Neuronal stem cell (in vitro differentiated cells): ENCODE measurements around the gene FIGNL1.

Experiments used
- DNase-seq: peaks from one replicate; pipeline ENCODE4 v3.0.0-alpha.2; 2013; ENCODE audit warnings: low spot score
- H2AFZ ChIP-seq: one replicate; pipeline ENCODE4 v1.6.1; 2013; ENCODE audit warnings: mild to moderate bottlenecking, low read length, inconsistent platforms
- H2AK5ac ChIP-seq: 2 replicates; pipeline ENCODE4 v1.6.1; 2013; ENCODE audit warnings: low read depth, mild to moderate bottlenecking, inconsistent platforms, low read length, moderate library complexity, mixed read lengths
- H2BK120ac ChIP-seq: 2 replicates; pipeline ENCODE4 v1.6.1; 2013; ENCODE audit warnings: low read depth, mild to moderate bottlenecking, inconsistent platforms, low read length, moderate library complexity, mixed read lengths
- H2BK12ac ChIP-seq: one replicate; pipeline ENCODE4 v1.6.1; 2013; ENCODE audit warnings: low read length, inconsistent platforms
- H2BK15ac ChIP-seq: 2 replicates; pipeline ENCODE4 v1.6.1; 2013; ENCODE audit warnings: mild to moderate bottlenecking, low read length, inconsistent platforms, mixed read lengths
- H2BK5ac ChIP-seq: one replicate; pipeline ENCODE4 v1.6.1; 2013; ENCODE audit warnings: inconsistent platforms, mild to moderate bottlenecking, low read length, moderate library complexity
- H3K14ac ChIP-seq: one replicate; pipeline ENCODE4 v1.6.1; 2013; ENCODE audit warnings: low read length, inconsistent platforms
- H3K18ac ChIP-seq: 2 replicates; pipeline ENCODE4 v1.6.1; 2013; ENCODE audit warnings: low read length, inconsistent platforms
- H3K23ac ChIP-seq: 2 replicates; pipeline ENCODE4 v1.6.1; 2013; ENCODE audit warnings: low read depth, mild to moderate bottlenecking, mixed read lengths, low read length, inconsistent platforms; ENCODE audit not compliant: poor library complexity
- H3K27ac ChIP-seq: replicated peaks from 3 replicates; pipeline ENCODE4 v1.5.1; 2013; ENCODE audit warnings: low read length, inconsistent platforms
- H3K27me3 ChIP-seq, 3 experiments: 2 replicates each; pipeline ENCODE4 v1.6.1; 2013; ENCODE audit warnings: low read length in 3 of 3, mild to moderate bottlenecking in 2 of 3, inconsistent platforms in 1 of 3, low read depth in 1 of 3, mixed read lengths in 1 of 3, moderate library complexity in 1 of 3; ENCODE audit not compliant: control insufficient read depth in 3 of 3, insufficient read depth in 3 of 3
- H3K36me3 ChIP-seq, 2 donors: replicated peaks in 1 of 2; 2 replicates each; pipeline ENCODE4 v1.6.1; 2013; ENCODE audit warnings: low read length in 2 of 2; ENCODE audit not compliant: control insufficient read depth in 2 of 2, insufficient read depth in 2 of 2
- H3K4ac ChIP-seq: 2 replicates; pipeline ENCODE4 v1.6.1; 2013; ENCODE audit warnings: inconsistent platforms, mild to moderate bottlenecking, low read length, moderate library complexity
- H3K4me1 ChIP-seq, 2 donors: 1 replicate in 1 of 2; 2 replicates in 1 of 2; pipeline ENCODE4 v1.6.1; 2013; ENCODE audit warnings: low read length in 2 of 2, low read depth in 1 of 2; ENCODE audit not compliant: control insufficient read depth in 2 of 2, insufficient read depth in 1 of 2
- H3K4me2 ChIP-seq: one replicate; pipeline ENCODE4 v1.6.1; 2013; ENCODE audit warnings: mild to moderate bottlenecking, low read length, inconsistent platforms; ENCODE audit not compliant: insufficient read depth, poor library complexity, severe bottlenecking
- H3K4me3 ChIP-seq, 2 donors: 2 replicates each; pipeline ENCODE4 v1.5.1; 2013; ENCODE audit warnings: low read length in 2 of 2, mild to moderate bottlenecking in 2 of 2, inconsistent platforms in 1 of 2, moderate library complexity in 1 of 2
- H3K79me1 ChIP-seq: one replicate; pipeline ENCODE4 v1.6.1; 2013; ENCODE audit warnings: low read depth, mild to moderate bottlenecking, inconsistent platforms, low read length, moderate library complexity
- H3K9ac ChIP-seq: one replicate; pipeline ENCODE4 v1.6.1; 2013; ENCODE audit warnings: mild to moderate bottlenecking, low read depth, low read length, inconsistent platforms; ENCODE audit not compliant: poor library complexity
- H3K9me3 ChIP-seq, 2 donors: replicated peaks in 1 of 2; 2 replicates each; pipeline versions ENCODE3 to v1.6.1; 2013; ENCODE audit warnings: low read length in 2 of 2, mild to moderate bottlenecking in 2 of 2, inconsistent platforms in 1 of 2, low read depth in 1 of 2, mixed read lengths in 1 of 2, moderate library complexity in 1 of 2; ENCODE audit not compliant: control insufficient read depth in 2 of 2, insufficient read depth in 1 of 2
- H4K8ac ChIP-seq: one replicate; pipeline ENCODE4 v1.6.1; 2013; ENCODE audit warnings: low read depth, mild to moderate bottlenecking, inconsistent platforms, low read length, moderate library complexity
- H4K91ac ChIP-seq: one replicate; pipeline ENCODE4 v1.6.1; 2013; ENCODE audit warnings: low read length, low read depth, mild to moderate bottlenecking, inconsistent platforms; ENCODE audit not compliant: poor library complexity
- WGBS, 2 donors: extraction: QIAGEN DNeasy Blood & Tissue Kit; methylation state at CpG; one replicate each; pipeline ENCODE4 v1.1.7; 2013; ENCODE audit warnings: missing lambda C conversion rate in 2 of 2, mixed read lengths in 1 of 2; ENCODE audit not compliant: insufficient read length in 2 of 2, insufficient replicate concordance in 1 of 2; ENCODE audit errors: extremely low coverage in 2 of 2; 5-methylcytosine and 5-hydroxymethylcytosine counted together

The FIGNL1 gene

DNA sequence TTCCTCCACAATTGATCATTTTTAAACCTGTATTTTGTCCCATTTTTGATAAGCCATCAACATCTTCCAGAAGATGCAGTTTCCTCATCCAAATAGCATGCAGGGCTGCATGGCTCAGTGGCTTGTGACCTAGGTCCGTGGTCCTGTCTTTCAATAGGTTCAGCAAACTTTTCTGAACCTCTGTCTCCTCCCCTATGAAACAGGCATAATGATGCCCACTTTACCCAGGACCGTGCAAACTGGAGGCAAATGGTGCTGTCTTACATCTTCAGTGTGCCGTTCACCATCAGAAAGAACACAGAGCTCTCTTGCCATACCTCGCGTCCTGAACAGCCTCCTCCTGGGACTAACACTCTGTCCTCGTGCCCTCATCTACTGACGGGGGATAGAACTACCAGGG, 22.3 kb upstream of the FIGNL1 start:
- H3K18ac ChIP-seq: no peak overlapping the region
- no peak overlapping the region for H2AK5ac ChIP-seq
- H3K9ac ChIP-seq: no peak overlapping the region
- H3K79me1 ChIP-seq: no peaks in the 10 kb centered on the region
- no peak overlapping the region for H3K4me3 ChIP-seq
- H3K27ac ChIP-seq: no peak overlapping the region
- peaks cover 0 to 1% of the 10 kb centered on the region in 2 donors for H3K4me1 ChIP-seq
- H3K36me3 ChIP-seq: no peaks in the 10 kb centered on the region
- no peak overlapping the region for H3K14ac ChIP-seq
- no peak overlapping the region for H2BK15ac ChIP-seq
- H3K27me3 ChIP-seq: peaks cover 0 to 6% (median 2%) of the 10 kb centered on the region in 3 experiments
- no peak overlapping the region for H2AFZ ChIP-seq
- no peak overlapping the region for H2BK12ac ChIP-seq
- no peak overlapping the region for H4K91ac ChIP-seq
- H3K23ac ChIP-seq: no peak overlapping the region
- no peak overlapping the region for H3K4ac ChIP-seq
- H2BK120ac ChIP-seq: no peak overlapping the region
- H2BK5ac ChIP-seq: no peak overlapping the region
- no peak overlapping the region for H3K4me2 ChIP-seq
- H4K8ac ChIP-seq: no peak overlapping the region
- no peaks in the 10 kb centered on the region for H3K9me3 ChIP-seq
- WGBS, 2 donors: no CpG with 5 or more reads among the region's 7 CpGs
- DNase-seq: no peak

DNA sequence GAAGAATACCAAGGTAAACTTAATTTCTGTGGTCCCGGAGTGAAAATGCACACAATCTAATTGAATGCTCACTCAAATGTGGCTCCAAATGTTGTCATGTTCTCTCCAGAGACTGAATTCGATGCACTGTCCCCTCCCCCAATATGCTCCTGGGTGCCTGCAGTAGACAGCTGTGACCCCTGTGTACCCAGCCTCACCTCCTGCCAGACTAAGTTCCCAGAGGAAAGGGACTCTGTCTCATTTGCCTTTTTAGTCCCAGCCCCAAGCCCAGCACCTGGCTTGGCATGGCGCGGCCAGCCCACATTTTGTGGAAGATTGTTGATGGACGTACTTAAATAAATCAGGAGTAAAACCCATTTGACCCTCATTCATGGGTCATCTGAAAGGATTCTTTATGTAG, 21.8 kb upstream of the FIGNL1 start:
- Histone ChIP-seq H3K36me3 (no peaks in the 10 kb centered on the region), H3K4me1 (peaks cover 0 to 1% of the 10 kb centered on the region in 2 donors), H3K23ac (no peak overlapping the region), H2BK12ac (no peak overlapping the region), H2AK5ac (no peak overlapping the region), H3K27ac (no peak overlapping the region), H3K27me3 (peaks cover 0 to 6% (median 6%) of the 10 kb centered on the region in 3 experiments), H2BK120ac (no peak overlapping the region), H3K4me2 (no peak overlapping the region), H3K4ac (no peak overlapping the region), H3K79me1 (no peaks in the 10 kb centered on the region), H3K9ac (no peak overlapping the region), H2AFZ (no peak overlapping the region), H3K4me3 (no peak overlapping the region), H3K18ac (no peak overlapping the region), H4K8ac (no peak overlapping the region), H3K14ac (no peak overlapping the region), H3K9me3 (no peaks in the 10 kb centered on the region), H2BK15ac (no peak overlapping the region), H2BK5ac (no peak overlapping the region), H4K91ac (no peak overlapping the region)
- DNase-seq: no peak
- no CpG with 5 or more reads among the region's 5 CpGs for WGBS, 2 donors

DNA sequence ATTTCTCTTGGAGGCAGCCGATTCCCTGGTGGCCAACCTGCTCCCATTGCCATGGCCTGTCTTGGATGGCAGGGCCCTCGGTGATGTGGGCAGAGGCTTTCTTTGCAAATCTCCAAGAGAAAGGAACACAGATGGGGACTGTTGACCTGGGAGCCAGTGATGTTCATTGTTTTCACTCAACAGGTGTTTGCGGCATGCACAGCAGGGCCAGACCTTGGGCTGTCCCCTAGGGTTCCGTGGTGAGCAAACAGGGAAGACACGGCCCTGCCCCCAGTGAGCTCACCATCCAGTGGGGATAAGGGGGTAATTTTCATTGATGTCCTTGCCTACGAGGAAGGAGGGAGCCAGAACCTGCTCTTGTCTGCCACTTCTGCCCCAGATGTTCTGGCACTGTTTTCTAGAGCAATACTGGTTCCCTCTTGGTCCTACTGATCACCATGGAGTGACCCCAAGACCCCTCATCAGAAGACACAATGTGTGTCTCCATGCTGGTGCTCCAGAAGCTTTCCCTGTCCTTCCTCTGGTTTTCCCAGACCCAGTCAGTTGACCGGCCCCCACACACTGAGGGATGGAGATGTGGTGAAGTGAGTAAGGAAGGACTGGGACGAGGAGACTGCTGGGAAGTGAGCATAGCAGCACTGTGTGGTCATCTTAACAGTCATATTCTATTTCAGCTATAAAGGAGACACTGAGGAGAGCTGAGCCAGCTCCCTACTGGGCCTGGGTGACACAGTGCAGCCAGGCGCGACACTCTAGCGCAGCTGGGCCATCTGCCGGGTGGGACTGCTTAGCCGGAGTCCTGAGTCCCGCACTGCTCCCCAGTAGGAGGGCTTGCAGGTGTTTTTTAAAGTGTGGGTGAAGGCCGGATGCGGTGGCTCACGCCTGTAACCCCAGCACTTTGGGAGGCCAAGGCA, 20.4 kb upstream of the FIGNL1 start:
- Histone ChIP-seq H3K4me3 (no peak overlapping the region), H3K27ac (no peak overlapping the region), H2BK120ac (no peak overlapping the region), H2AFZ (no peak overlapping the region), H3K9ac (no peak overlapping the region), H3K4me1 (peaks cover 0 to 1% of the 10 kb centered on the region in 2 donors), H2BK5ac (no peak overlapping the region), H2BK12ac (no peak overlapping the region), H3K9me3 (peaks cover 0 to 2% of the 10 kb centered on the region in 2 donors), H3K23ac (no peak overlapping the region), H4K8ac (no peak overlapping the region), H4K91ac (no peak overlapping the region), H3K27me3 (peaks cover 0 to 11% (median 6%) of the 10 kb centered on the region in 3 experiments), H3K14ac (no peak overlapping the region), H3K79me1 (no peaks in the 10 kb centered on the region), H3K18ac (peak overlapping the region; percentile 39), H2BK15ac (no peak overlapping the region), H3K4ac (no peak overlapping the region), H3K4me2 (no peak overlapping the region), H3K36me3 (no peaks in the 10 kb centered on the region), H2AK5ac (peak overlapping the region; percentile 48)
- no peak for DNase-seq
- whole genome bisulfite sequencing, 2 donors: no CpG with 5 or more reads among the region's 17 CpGs

DNA sequence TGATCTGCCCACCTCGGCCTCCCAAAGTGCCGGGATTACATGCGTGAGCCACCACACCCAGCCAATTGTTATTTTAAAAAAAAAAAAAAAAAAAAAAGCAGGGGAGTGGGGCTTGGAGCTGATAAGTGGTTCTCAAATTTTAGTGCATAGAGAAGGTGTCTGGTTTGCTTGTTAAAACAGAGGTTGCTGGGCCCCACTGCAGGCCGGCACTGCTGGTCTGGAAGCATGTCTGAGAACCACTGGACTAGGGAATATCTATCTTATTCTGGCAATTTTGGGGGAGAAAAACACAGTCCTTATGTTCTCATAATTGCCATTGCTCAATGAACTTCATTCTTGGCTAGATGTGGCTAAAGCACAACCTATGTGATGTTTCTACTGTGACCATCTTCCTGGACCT, 19.0 kb upstream of the FIGNL1 start:
- DNase-seq: no peak
- H4K8ac ChIP-seq: no peak overlapping the region
- H3K27me3 ChIP-seq: peaks cover 0 to 11% (median 6%) of the 10 kb centered on the region in 3 experiments
- H3K9ac ChIP-seq: no peak overlapping the region
- no CpG with 5 or more reads among the region's 4 CpGs for WGBS, 2 donors
- no peak overlapping the region for H2BK5ac ChIP-seq
- no peak overlapping the region for H3K27ac ChIP-seq
- no peak overlapping the region for H3K14ac ChIP-seq
- peaks cover 0 to 2% of the 10 kb centered on the region in 2 donors for H3K9me3 ChIP-seq
- no peaks in the 10 kb centered on the region for H3K36me3 ChIP-seq
- H3K4ac ChIP-seq: no peak overlapping the region
- no peak overlapping the region for H2AFZ ChIP-seq
- H3K18ac ChIP-seq: no peak overlapping the region
- H3K4me2 ChIP-seq: no peak overlapping the region
- H2BK120ac ChIP-seq: no peak overlapping the region
- H3K23ac ChIP-seq: no peak overlapping the region
- peaks cover 0 to 1% of the 10 kb centered on the region in 2 donors for H3K4me1 ChIP-seq
- H3K4me3 ChIP-seq: no peak overlapping the region
- no peak overlapping the region for H2BK12ac ChIP-seq
- no peaks in the 10 kb centered on the region for H3K79me1 ChIP-seq
- H2AK5ac ChIP-seq: no peak overlapping the region
- no peak overlapping the region for H2BK15ac ChIP-seq
- no peak overlapping the region for H4K91ac ChIP-seq
